ENCODE results near the gene CLRN1.
"Not testable (repeated sequence)": the region's sequence is repeated elsewhere in the genome, so short reads cannot be mapped to it uniquely, and the experiment has no call there.

The CLRN1 gene

GRCh38 chr3:150972366-150973071, at the start of gene CLRN1:
Gene CLRN1 (minus strand): TSS chr3:150972727. CDS start chr3:150972708, 19 bp downstream.
- DNase-seq = no peak

- DNase-seq = peak; percentile 56
These were observed 43.9 kb upstream of the CLRN1 start for GRCh38 chr3:151016478-151016795.

GRCh38 chr3:151015767-151016477, 43.4 kb upstream of the CLRN1 start:
- DNase-seq = peak; percentile 18

- no peak for DNase-seq
These were observed 42.7 kb upstream of the CLRN1 start for GRCh38 chr3:151015181-151015580.

- DNase-seq = no peak
These were observed 42.0 kb upstream of the CLRN1 start for GRCh38 chr3:151014501-151015018.

GRCh38 chr3:151012753-151013152, 40.2 kb upstream of the CLRN1 start:
- DNase-seq = no peak

- peak; percentile 63 for DNase-seq
These were observed 38.9 kb upstream of the CLRN1 start for GRCh38 chr3:151011427-151011826.

- no peak for DNase-seq
These were observed 37.5 kb upstream of the CLRN1 start for GRCh38 chr3:151009981-151010380.

- no peak for DNase-seq
These were observed 36.9 kb upstream of the CLRN1 start for GRCh38 chr3:151009430-151009829.

GRCh38 chr3:151008699-151009098, 36.2 kb upstream of the CLRN1 start:
- peak; percentile 51 for DNase-seq

GRCh38 chr3:151003768-151004134, 31.2 kb upstream of the CLRN1 start:
- no peak for DNase-seq

GRCh38 chr3:151003029-151003767, 30.7 kb upstream of the CLRN1 start:
- DNase-seq = peak; percentile 28

- DNase-seq = no peak
These were observed 29.8 kb upstream of the CLRN1 start for GRCh38 chr3:151002003-151002981.

- DNase-seq = no peak
These were observed 26.5 kb upstream of the CLRN1 start for GRCh38 chr3:150998996-150999395.

GRCh38 chr3:150996731-150997130, 24.2 kb upstream of the CLRN1 start:
- DNase-seq = no peak

GRCh38 chr3:150995510-150995909, 23.0 kb upstream of the CLRN1 start:
- DNase-seq = no peak

- DNase-seq = no peak
These were observed 16.7 kb upstream of the CLRN1 start for GRCh38 chr3:150989208-150989607.

GRCh38 chr3:150988395-150988794, 15.9 kb upstream of the CLRN1 start:
- not testable (repeated sequence) for DNase-seq

GRCh38 chr3:150985711-150986110, 13.2 kb upstream of the CLRN1 start:
- DNase-seq = no peak

- no peak for DNase-seq
These were observed 11.5 kb upstream of the CLRN1 start for GRCh38 chr3:150984066-150984465.

GRCh38 chr3:150978566-150979148, 6.1 kb upstream of the CLRN1 start:
- no peak for DNase-seq

GRCh38 chr3:150975992-150976368, 3.5 kb upstream of the CLRN1 start:
- no peak for DNase-seq
